H9 (cell line): ENCODE measurements around the gene ZMYND11. TPM values are rescaled to one million over a fixed set of nuclear protein-coding genes. Genes with fewer than 3 reads are reported as not detected.

Experiments
- DNase-seq: peaks from one replicate; pipeline ENCODE4 v3.0.0-alpha.2; 2017
- H2AFZ ChIP-seq: one replicate; pipeline ENCODE4 v1.6.1; 2013; ENCODE audit warnings: mild to moderate bottlenecking, low read length, control low read depth, moderate library complexity
- H2AK5ac ChIP-seq: 2 replicates; pipeline ENCODE4 v1.6.1; 2013; ENCODE audit warnings: low read length, control low read depth, mixed read lengths; ENCODE audit not compliant: insufficient read length
- H2BK120ac ChIP-seq: one replicate; pipeline ENCODE4 v1.6.1; 2013; ENCODE audit warnings: low read depth, mild to moderate bottlenecking, low read length, control low read depth, inconsistent platforms; ENCODE audit not compliant: poor library complexity, severe bottlenecking
- H2BK12ac ChIP-seq: 2 replicates; pipeline ENCODE4 v1.6.1; 2013; ENCODE audit warnings: low read length, control low read depth, mixed read lengths, low read depth; ENCODE audit not compliant: insufficient read length
- H2BK15ac ChIP-seq: 2 replicates; pipeline ENCODE4 v1.6.1; 2013; ENCODE audit warnings: low read depth, low read length, control low read depth
- H2BK20ac ChIP-seq: one replicate; pipeline ENCODE4 v1.6.1; 2013; ENCODE audit warnings: low read depth, mild to moderate bottlenecking, low read length, control low read depth, inconsistent platforms; ENCODE audit not compliant: poor library complexity, severe bottlenecking
- H2BK5ac ChIP-seq: 2 replicates; pipeline ENCODE4 v1.6.1; 2013; ENCODE audit warnings: low read length, control low read depth, mixed read lengths; ENCODE audit not compliant: insufficient read length
- H3K14ac ChIP-seq: 2 replicates; pipeline ENCODE4 v1.6.1; 2013; ENCODE audit warnings: low read length, control low read depth; ENCODE audit not compliant: insufficient read depth
- H3K18ac ChIP-seq: 2 replicates; pipeline ENCODE4 v1.6.1; 2013; ENCODE audit warnings: low read depth, mild to moderate bottlenecking, mixed read lengths, low read length, control low read depth; ENCODE audit not compliant: insufficient read length
- H3K23ac ChIP-seq: 2 replicates; pipeline ENCODE4 v1.6.1; 2013; ENCODE audit warnings: low read length, control low read depth, mixed read lengths, low read depth; ENCODE audit not compliant: insufficient read length
- H3K23me2 ChIP-seq: 2 replicates; pipeline ENCODE4 v1.6.1; 2013; ENCODE audit warnings: low read depth, mild to moderate bottlenecking, mixed read lengths, low read length, control low read depth; ENCODE audit not compliant: insufficient read length, poor library complexity, severe bottlenecking
- H3K27ac ChIP-seq: 2 replicates; pipeline ENCODE4 v1.5.1; 2013; ENCODE audit warnings: low read length, control low read depth, mixed read lengths, low read depth; ENCODE audit not compliant: insufficient read length
- H3K27me3 ChIP-seq: 2 replicates; pipeline ENCODE4 v1.6.1; 2013; ENCODE audit warnings: low read length, control low read depth, inconsistent platforms; ENCODE audit not compliant: insufficient read depth
- H3K4ac ChIP-seq: 2 replicates; pipeline ENCODE4 v1.6.1; 2013; ENCODE audit warnings: low read depth, mild to moderate bottlenecking, control low read depth, inconsistent platforms, low read length, moderate library complexity
- H3K4me1 ChIP-seq: 2 replicates; pipeline ENCODE4 v1.6.1; 2013; ENCODE audit warnings: low read length, control low read depth, inconsistent platforms; ENCODE audit not compliant: insufficient read depth
- H3K4me2 ChIP-seq: 2 replicates; pipeline ENCODE4 v1.6.1; 2013; ENCODE audit warnings: low read length, control low read depth, mixed read lengths; ENCODE audit not compliant: insufficient read length, insufficient read depth
- H3K56ac ChIP-seq: 2 replicates; pipeline ENCODE4 v1.6.1; 2013; ENCODE audit warnings: low read depth, mild to moderate bottlenecking, mixed read lengths, low read length, control low read depth; ENCODE audit not compliant: insufficient read length
- H3K79me1 ChIP-seq: 2 replicates; pipeline ENCODE4 v1.6.1; 2013; ENCODE audit warnings: low read depth, mild to moderate bottlenecking, moderate library complexity, low read length, control low read depth, inconsistent platforms; ENCODE audit not compliant: insufficient read depth, poor library complexity, severe bottlenecking
- H3K79me2 ChIP-seq: 2 replicates; pipeline ENCODE4 v1.6.1; 2013; ENCODE audit warnings: low read length, control low read depth, inconsistent platforms; ENCODE audit not compliant: insufficient read depth
- H3K9ac ChIP-seq: 2 replicates; pipeline ENCODE4 v1.6.1; 2013; ENCODE audit warnings: low read length, control low read depth, mixed read lengths; ENCODE audit not compliant: insufficient read length; ENCODE audit errors: extremely low read depth
- H3K9me3 ChIP-seq: one replicate; pipeline ENCODE4 v1.6.1; 2013; ENCODE audit warnings: low read depth, low read length, inconsistent platforms; ENCODE audit not compliant: control insufficient read depth
- H3T11ph ChIP-seq: one replicate; pipeline ENCODE4 v1.6.1; 2013; ENCODE audit warnings: mild to moderate bottlenecking, low read length, control low read depth, inconsistent platforms
- H4K20me1 ChIP-seq: one replicate; pipeline ENCODE4 v1.6.1; 2013; ENCODE audit not compliant: control insufficient read depth, insufficient read length, insufficient read depth
- H4K5ac ChIP-seq: 2 replicates; pipeline ENCODE4 v1.6.1; 2013; ENCODE audit warnings: low read depth, mild to moderate bottlenecking, mixed read lengths, low read length, control low read depth; ENCODE audit not compliant: insufficient read length
- H4K8ac ChIP-seq: replicated peaks from 2 replicates; pipeline ENCODE4 v1.6.1; 2013; ENCODE audit warnings: low read length, control low read depth, mixed read lengths, low read depth; ENCODE audit not compliant: insufficient read length
- H4K91ac ChIP-seq: 2 replicates; pipeline ENCODE4 v1.6.1; 2013; ENCODE audit warnings: low read depth, mild to moderate bottlenecking, moderate library complexity, mixed read lengths, low read length, control low read depth; ENCODE audit not compliant: insufficient read length
- H3K27ac Mint-ChIP-seq, 3 experiments: 2 replicates in 2 of 3; 3 replicates in 1 of 3; pipeline ENCODE4 v1.8.0; 2020 to 2021; ENCODE audit warnings: mixed read lengths in 3 of 3, mild to moderate bottlenecking in 1 of 3, moderate library complexity in 1 of 3
- H3K27me3 Mint-ChIP-seq: 2 replicates; pipeline ENCODE4 v1.8.0; 2021; ENCODE audit warnings: low read depth, mild to moderate bottlenecking, moderate library complexity, mixed read lengths
- H3K36me3 Mint-ChIP-seq, 3 experiments: 2 replicates in 2 of 3; 3 replicates in 1 of 3; pipeline ENCODE4 v1.8.0; 2020 to 2021; ENCODE audit warnings: low read depth in 3 of 3, mixed read lengths in 3 of 3; ENCODE audit not compliant: insufficient read depth in 1 of 3
- H3K4me1 Mint-ChIP-seq, 2 experiments: 2 replicates each; pipeline ENCODE4 v1.8.0; 2020; ENCODE audit warnings: mixed read lengths in 2 of 2
- H3K4me3 Mint-ChIP-seq, 2 experiments: 2 replicates in 1 of 2; 3 replicates in 1 of 2; pipeline ENCODE4 v1.8.0; 2020 to 2021; ENCODE audit warnings: mild to moderate bottlenecking in 2 of 2, mixed read lengths in 2 of 2, moderate library complexity in 1 of 2
- H3K9me3 Mint-ChIP-seq, 2 experiments: 2 replicates in 1 of 2; 3 replicates in 1 of 2; pipeline ENCODE4 v1.8.0; 2020; ENCODE audit warnings: mild to moderate bottlenecking in 2 of 2, mixed read lengths in 2 of 2, moderate library complexity in 1 of 2
- total RNA-seq: library from RNA; stranded (reverse); gene quantifications from 2 replicates; pipeline ENCODE4 v1.2.1, GENCODE V29; 2021
- TF ChIP-seq, protein P1 (sequence below): fragments of 200-600 bp; sonication (generic); conservative IDR thresholded peaks from 3 replicates; pipeline ENCODE4 v1.8.0; 2021; ENCODE audit warnings: antibody characterized with exemption, mild to moderate bottlenecking

The ZMYND11 gene
- total RNA-seq, 1 experiment from 2014 or later, result 33.7 TPM

DNA sequence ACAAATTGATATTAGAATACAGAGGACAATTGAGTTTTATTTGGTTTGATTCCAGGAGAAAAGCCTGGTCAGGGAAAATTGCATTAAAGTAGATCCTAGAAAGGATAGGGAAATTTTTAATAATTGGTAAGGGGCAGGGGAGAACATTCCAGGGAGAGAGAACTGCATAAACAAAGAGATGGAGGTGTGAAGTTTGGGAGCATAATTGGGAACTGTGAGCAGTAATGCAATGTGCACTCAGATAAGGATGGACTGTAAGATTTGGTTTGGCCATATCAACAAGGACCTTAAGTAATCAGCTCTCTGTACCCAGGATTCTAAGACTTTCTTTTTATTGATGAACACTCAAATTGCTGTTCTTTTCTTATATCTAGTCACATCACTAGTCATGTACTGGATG is 41.4 kb downstream of the ZMYND11 start:
- H2AFZ ChIP-seq, result no peak overlapping the region
- TF ChIP-seq, protein P1, sequence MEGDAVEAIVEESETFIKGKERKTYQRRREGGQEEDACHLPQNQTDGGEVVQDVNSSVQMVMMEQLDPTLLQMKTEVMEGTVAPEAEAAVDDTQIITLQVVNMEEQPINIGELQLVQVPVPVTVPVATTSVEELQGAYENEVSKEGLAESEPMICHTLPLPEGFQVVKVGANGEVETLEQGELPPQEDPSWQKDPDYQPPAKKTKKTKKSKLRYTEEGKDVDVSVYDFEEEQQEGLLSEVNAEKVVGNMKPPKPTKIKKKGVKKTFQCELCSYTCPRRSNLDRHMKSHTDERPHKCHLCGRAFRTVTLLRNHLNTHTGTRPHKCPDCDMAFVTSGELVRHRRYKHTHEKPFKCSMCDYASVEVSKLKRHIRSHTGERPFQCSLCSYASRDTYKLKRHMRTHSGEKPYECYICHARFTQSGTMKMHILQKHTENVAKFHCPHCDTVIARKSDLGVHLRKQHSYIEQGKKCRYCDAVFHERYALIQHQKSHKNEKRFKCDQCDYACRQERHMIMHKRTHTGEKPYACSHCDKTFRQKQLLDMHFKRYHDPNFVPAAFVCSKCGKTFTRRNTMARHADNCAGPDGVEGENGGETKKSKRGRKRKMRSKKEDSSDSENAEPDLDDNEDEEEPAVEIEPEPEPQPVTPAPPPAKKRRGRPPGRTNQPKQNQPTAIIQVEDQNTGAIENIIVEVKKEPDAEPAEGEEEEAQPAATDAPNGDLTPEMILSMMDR, result no peak

More for the DNA sequence above, 41.4 kb downstream of the ZMYND11 start:
- no peak for DNase-seq
- H4K5ac ChIP-seq, result no peak overlapping the region
- peaks cover 3 to 10% (median 9%) of the 10 kb centered on the region in 3 experiments; a peak in 4 of 7 replicates for H3K36me3 Mint-ChIP-seq
- no peaks in the 10 kb centered on the region for H3K27me3 Mint-ChIP-seq
- H2BK5ac ChIP-seq, result no peak overlapping the region
- H2BK12ac ChIP-seq, result no peak overlapping the region
- no peaks in the 10 kb centered on the region for H3K27me3 ChIP-seq
- no peaks in the 10 kb centered on the region for H3K23me2 ChIP-seq
- H2BK20ac ChIP-seq, result no peak overlapping the region
- H2BK120ac ChIP-seq, result no peak overlapping the region
- no peak overlapping the region for H3K56ac ChIP-seq
- H3K27ac Mint-ChIP-seq, result no peak overlapping the region
- no peak overlapping the region for H3T11ph ChIP-seq
- no peak overlapping the region for H3K18ac ChIP-seq
- no peak overlapping the region for H3K23ac ChIP-seq
- H3K4me1 Mint-ChIP-seq, result no peaks in the 10 kb centered on the region
- H3K9me3 ChIP-seq, result no peaks in the 10 kb centered on the region
- no peak overlapping the region for H4K91ac ChIP-seq
- H2AK5ac ChIP-seq, result no peak overlapping the region
- H2BK15ac ChIP-seq, result no peak overlapping the region
- H4K20me1 ChIP-seq, result no peaks in the 10 kb centered on the region
- no peaks in the 10 kb centered on the region for H3K79me2 ChIP-seq
- H3K27ac ChIP-seq, result no peak overlapping the region
- no peak overlapping the region for H3K9ac ChIP-seq
- H3K4ac ChIP-seq, result no peak overlapping the region
- H4K8ac ChIP-seq, result no peak overlapping the region
- no peak overlapping the region for H3K4me2 ChIP-seq
- H3K14ac ChIP-seq, result no peak overlapping the region
- no peak overlapping the region for H3K4me3 Mint-ChIP-seq
- H3K9me3 Mint-ChIP-seq, result no peaks in the 10 kb centered on the region
- no peaks in the 10 kb centered on the region for H3K4me1 ChIP-seq
- no peaks in the 10 kb centered on the region for H3K79me1 ChIP-seq
